Tibial nerve (tissue), 4 donors: Measurements from ENCODE around the gene TAF4.

Experiments
- EP300 ChIP-seq, 2 donors: sonication (generic); formaldehyde crosslinking; IDR thresholded peaks; one replicate each; pipeline ENCODE4 v1.6.1; 2017; ENCODE audit warnings: antibody characterized with exemption in 2 of 2, mild to moderate bottlenecking in 1 of 2
- POLR2A ChIP-seq, 2 donors: fragments of 450-650 bp; IDR thresholded peaks; one replicate each; pipeline ENCODE4 v1.6.1; 2017; ENCODE audit warnings: antibody characterized with exemption in 2 of 2, mild to moderate bottlenecking in 2 of 2, moderate library complexity in 2 of 2
- TF ChIP-seq, protein P1 (sequence below), 5 experiments: fragments of 200-600 bp in 3 of 5; fragments of 450-650 bp in 2 of 5; sonication (generic) in 3 of 5; IDR thresholded peaks; one replicate each; pipeline ENCODE4 v1.5.1; 2016 to 2019; ENCODE audit warnings: antibody characterized with exemption in 5 of 5, mild to moderate bottlenecking in 3 of 5, moderate library complexity in 2 of 5

DNA sequence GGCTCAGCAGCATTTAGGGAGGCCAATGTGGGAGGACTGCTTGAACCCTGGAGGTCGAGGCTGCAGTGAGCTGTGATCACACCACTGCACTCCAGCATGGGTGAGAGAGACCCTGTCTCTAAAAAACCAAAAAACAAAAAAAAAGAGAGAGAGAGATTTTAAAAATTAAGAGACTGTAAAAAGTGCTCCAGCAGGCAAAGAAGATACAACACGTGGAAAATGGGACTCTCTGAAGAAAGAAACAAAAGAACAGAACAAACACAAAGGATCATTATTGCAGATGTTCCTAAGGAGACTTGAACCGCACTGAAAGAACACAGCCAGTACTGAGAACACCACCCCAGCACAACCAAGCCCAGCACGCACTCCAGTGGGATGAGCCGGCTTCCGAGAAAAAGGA lies 74.2 kb downstream of the TAF4 start:
- TF ChIP-seq EP300 (IDR thresholded peaks at IDR 0.05) (no peak), POLR2A (IDR thresholded peaks at IDR 0.05) (no peak)
- TF ChIP-seq, protein P1, sequence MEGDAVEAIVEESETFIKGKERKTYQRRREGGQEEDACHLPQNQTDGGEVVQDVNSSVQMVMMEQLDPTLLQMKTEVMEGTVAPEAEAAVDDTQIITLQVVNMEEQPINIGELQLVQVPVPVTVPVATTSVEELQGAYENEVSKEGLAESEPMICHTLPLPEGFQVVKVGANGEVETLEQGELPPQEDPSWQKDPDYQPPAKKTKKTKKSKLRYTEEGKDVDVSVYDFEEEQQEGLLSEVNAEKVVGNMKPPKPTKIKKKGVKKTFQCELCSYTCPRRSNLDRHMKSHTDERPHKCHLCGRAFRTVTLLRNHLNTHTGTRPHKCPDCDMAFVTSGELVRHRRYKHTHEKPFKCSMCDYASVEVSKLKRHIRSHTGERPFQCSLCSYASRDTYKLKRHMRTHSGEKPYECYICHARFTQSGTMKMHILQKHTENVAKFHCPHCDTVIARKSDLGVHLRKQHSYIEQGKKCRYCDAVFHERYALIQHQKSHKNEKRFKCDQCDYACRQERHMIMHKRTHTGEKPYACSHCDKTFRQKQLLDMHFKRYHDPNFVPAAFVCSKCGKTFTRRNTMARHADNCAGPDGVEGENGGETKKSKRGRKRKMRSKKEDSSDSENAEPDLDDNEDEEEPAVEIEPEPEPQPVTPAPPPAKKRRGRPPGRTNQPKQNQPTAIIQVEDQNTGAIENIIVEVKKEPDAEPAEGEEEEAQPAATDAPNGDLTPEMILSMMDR (IDR thresholded peaks at IDR 0.05), result no peak
